Kidney (tissue), 14 donors: ENCODE data around the gene GAR1. TPM values are rescaled to one million over a fixed set of nuclear protein-coding genes. Genes with fewer than 3 reads are reported as not detected.

ENCODE experiments used
- DNase-seq, 5 donors: peaks; one replicate each; pipeline ENCODE4 v3.0.0-alpha.2; 2013 to 2020
- FAIRE-seq: peaks from 2 replicates; lab custom pipeline; 2012; peaks lifted over from hg19 to GRCh38; lab: Jason Lieb, UNC
- H3K27ac ChIP-seq, 2 donors: one replicate each; pipeline ENCODE4 v1.7.0; 2013; ENCODE audit warnings: low read depth in 2 of 2, low read length in 2 of 2, inconsistent platforms in 1 of 2
- H3K27me3 ChIP-seq: one replicate; pipeline ENCODE4 v1.7.1; 2013; ENCODE audit warnings: low read length, inconsistent platforms; ENCODE audit not compliant: control insufficient read depth, insufficient read depth
- H3K36me3 ChIP-seq, 3 donors: one replicate each; pipeline versions ENCODE4 v1.7.0 to v1.7.1; 2013; ENCODE audit warnings: low read length in 3 of 3, control low read depth in 1 of 3, inconsistent platforms in 1 of 3; ENCODE audit not compliant: insufficient read depth in 3 of 3, control insufficient read depth in 2 of 3
- H3K4me1 ChIP-seq, 3 donors: one replicate each; pipeline versions ENCODE4 v1.7.0 to v1.7.1; 2013; ENCODE audit warnings: low read length in 3 of 3, inconsistent platforms in 1 of 3, low read depth in 1 of 3; ENCODE audit not compliant: control insufficient read depth in 2 of 3, insufficient read depth in 2 of 3
- H3K4me3 ChIP-seq, 3 donors: one replicate each; pipeline versions ENCODE4 v1.7.0 to v1.8.1; 2013; ENCODE audit warnings: low read length in 3 of 3, control low read depth in 1 of 3, inconsistent platforms in 1 of 3
- H3K9ac ChIP-seq, 3 donors: one replicate each; pipeline versions ENCODE4 v1.7.0 to v1.7.1; 2013; ENCODE audit warnings: low read length in 3 of 3, control low read depth in 1 of 3, inconsistent platforms in 1 of 3
- H3K9me3 ChIP-seq, 3 donors: one replicate each; pipeline versions ENCODE4 v1.7.0 to v1.7.1; 2013; ENCODE audit warnings: low read length in 3 of 3, control low read depth in 1 of 3, inconsistent platforms in 1 of 3; ENCODE audit not compliant: control insufficient read depth in 2 of 3, insufficient read depth in 1 of 3
- CTCF ChIP-seq: IDR thresholded peaks from 3 replicates; pipeline ENCODE4 v1.5.1; 2012; ENCODE audit warnings: mild to moderate bottlenecking, moderate library complexity, borderline replicate concordance; ENCODE audit not compliant: insufficient read depth; ENCODE audit errors: extremely low read depth
- intact Hi-C: fragments of 100-400 bp; cut with DNase I; formaldehyde crosslinking; loops from one replicate; pipeline ENCODE4 v1.11.1; 2022
- polyA plus RNA-seq: library from polyadenylated mRNA; stranded (reverse); fragments of 350-450 nt; fragmentation: Illumina TruSeq; extraction: RNeasy Lipid Tissue Mini Kit (QIAGEN cat#74804); gene quantifications from one replicate; pipeline ENCODE4 v1.2.3, GENCODE V29; 2014; ENCODE audit warnings: low read depth, low replicate concordance; ENCODE audit not compliant: insufficient read depth
- total RNA-seq: library from RNA; stranded (reverse); fragmentation: NEBNext Ultra II Directional; extraction: Animal tissue kit (Norgen Biotek cat#: 25700); gene quantifications from one replicate; pipeline ENCODE4 v1.2.1, GENCODE V29; 2021
- donor health status: control.
- donor health status: control.
- donor health status: control.
- donor health status: control.
- donor health status: control.
- donor health status: DM: yes; HTN: yes; CAD: no.
- donor health status: Normal renal cell carcinoma (clear cell type).

GAR1 gene
- total and polyA plus RNA-seq, 2 donors from 2014 or later = 14.9 to 21.0 TPM

DNA sequence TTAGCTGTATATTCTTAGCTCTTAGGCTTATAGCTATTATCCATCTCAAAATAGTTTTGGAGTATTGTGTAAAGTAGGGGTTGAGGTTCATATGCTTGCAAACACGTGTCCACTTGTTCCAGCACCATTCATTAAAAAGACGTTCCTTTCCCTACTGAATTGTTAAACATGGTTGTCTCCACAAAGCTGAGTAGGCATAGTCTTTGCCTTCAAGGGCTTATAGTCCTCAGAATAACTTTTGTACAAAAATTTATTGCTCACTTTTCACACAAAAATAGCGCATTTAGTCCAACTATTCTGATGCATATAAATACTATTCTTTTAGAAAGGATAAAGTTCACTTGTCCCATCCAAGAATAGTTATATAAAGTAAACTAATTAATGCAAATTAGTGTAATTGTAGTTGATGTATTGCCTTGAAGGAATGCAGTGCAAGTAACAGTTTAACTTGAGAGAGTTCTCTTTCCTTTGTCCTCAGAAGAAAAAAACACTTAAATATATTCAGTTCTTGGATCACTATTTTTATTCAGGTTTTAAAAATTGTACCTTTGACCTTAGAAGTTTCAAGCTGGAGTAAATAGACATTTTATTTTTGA, 46.5 kb downstream of the GAR1 start:
- Histone ChIP-seq H3K27me3 (no peaks in the 10 kb centered on the region), H3K36me3 (no peaks in the 10 kb centered on the region), H3K27ac (peak overlapping the region in 1 of 2 donors; percentile 69), H3K4me3 (no peak overlapping the region), H3K9me3 (peaks cover 0 to 12% (median 2%) of the 10 kb centered on the region in 3 donors), H3K4me1 (no peaks in the 10 kb centered on the region), H3K9ac (no peak overlapping the region)
- FAIRE-seq (peak; percentile 97), DNase-seq (peak in 2 of 5 donors; percentile 23 to 42)
- intact Hi-C loops = no loop called here
- TF ChIP-seq CTCF = no peak

DNA sequence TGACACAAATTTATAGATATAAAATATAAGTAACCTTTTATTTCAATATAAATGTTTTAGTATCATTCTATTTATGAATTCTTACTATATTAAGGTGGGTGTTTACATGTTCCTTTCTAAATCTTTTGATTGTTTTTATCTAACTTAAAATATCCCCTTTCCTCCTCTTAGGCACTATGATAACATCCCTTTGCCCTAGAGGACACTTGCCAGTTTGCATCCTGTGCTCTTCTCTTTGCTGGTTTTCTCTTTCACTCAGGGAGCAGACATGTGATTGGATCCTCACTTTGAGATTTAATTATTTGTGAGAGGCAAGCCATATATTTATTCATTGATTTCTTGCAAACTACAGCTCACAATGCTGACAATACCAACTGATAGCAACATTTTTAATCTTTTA, 48.6 kb downstream of the GAR1 start:
- Histone ChIP-seq H3K4me1 (no peaks in the 10 kb centered on the region), H3K27ac (no peak overlapping the region), H3K9ac (no peak overlapping the region), H3K9me3 (peaks cover 0 to 8% (median 2%) of the 10 kb centered on the region in 3 donors), H3K27me3 (no peaks in the 10 kb centered on the region), H3K36me3 (no peaks in the 10 kb centered on the region), H3K4me3 (no peak overlapping the region)
- DNase-seq (no peak), FAIRE-seq (no peak)
- TF ChIP-seq CTCF = no peak
- intact Hi-C loops = no loop called here

DNA sequence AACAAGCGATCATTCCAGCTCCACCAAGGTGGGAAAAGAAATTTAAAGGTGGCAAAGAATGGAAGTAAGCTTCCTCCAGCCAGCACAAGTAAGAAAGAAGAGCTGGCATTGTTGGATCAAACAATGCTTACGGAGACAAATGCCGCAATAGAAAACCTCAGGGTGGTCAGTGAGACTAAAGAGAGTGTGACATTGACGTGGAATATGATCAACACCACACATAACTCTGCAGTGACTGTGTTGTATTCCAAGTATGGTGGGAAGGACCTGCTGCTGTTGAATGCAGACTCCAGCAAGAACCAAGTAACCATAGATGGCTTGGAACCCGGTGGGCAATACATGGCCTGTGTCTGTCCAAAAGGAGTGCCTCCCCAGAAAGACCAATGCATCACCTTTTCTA, 54.5 kb downstream of the GAR1 start:
- no peak overlapping the region for H3K9ac ChIP-seq
- H3K27me3 ChIP-seq = no peaks in the 10 kb centered on the region
- no peak for FAIRE-seq
- DNase-seq = no peak
- no peak for TF ChIP-seq CTCF
- no peaks in the 10 kb centered on the region for H3K36me3 ChIP-seq
- H3K4me1 ChIP-seq = no peaks in the 10 kb centered on the region
- H3K4me3 ChIP-seq = no peak overlapping the region
- no peak overlapping the region for H3K27ac ChIP-seq
- H3K9me3 ChIP-seq = no peaks in the 10 kb centered on the region
- intact Hi-C loops = no loop called here

GRCh38 chr4:109872065-109872464, 56.5 kb downstream of the GAR1 start:
- no peak overlapping the region for H3K9ac ChIP-seq
- no peaks in the 10 kb centered on the region for H3K9me3 ChIP-seq
- no peak for FAIRE-seq
- H3K4me3 ChIP-seq = no peak overlapping the region
- H3K36me3 ChIP-seq = no peaks in the 10 kb centered on the region
- H3K27ac ChIP-seq = no peak overlapping the region
- no peaks in the 10 kb centered on the region for H3K4me1 ChIP-seq
- no peak for TF ChIP-seq CTCF
- no peaks in the 10 kb centered on the region for H3K27me3 ChIP-seq
- DNase-seq = no peak
- intact Hi-C loops = no loop called here
